Measurements from ENCODE around the gene RFNG. TPM values are rescaled to one million over a fixed set of nuclear protein-coding genes. Genes with fewer than 3 reads are reported as not detected.

Gene RFNG
- polyA plus RNA-seq, 4 donors: 35.4 to 43.8 (median 39.2) TPM

GRCh38 chr17:82058855-82059249 lies 7.2 kb upstream of the RFNG start:
- no peaks in the 10 kb centered on the region for H3K9me3 ChIP-seq (ENCODE audit: control insufficient read depth in 2 of 2, insufficient read depth in 1 of 2, low read depth in 1 of 2, low read length in 1 of 2)
- no peak for FAIRE-seq
- H3K27me3 ChIP-seq (ENCODE audit: control insufficient read depth in 3 of 3, insufficient read depth in 3 of 3, low read length in 3 of 3): no peaks in the 10 kb centered on the region
- peaks cover 0 to under 1% (median 0%) of the 10 kb centered on the region in 3 donors for H3K4me1 ChIP-seq (ENCODE audit: control insufficient read depth in 3 of 3, insufficient read depth in 2 of 3, low read depth in 1 of 3, low read length in 2 of 3)
- H3K27ac ChIP-seq (ENCODE audit: low read depth in 1 of 3, low read length in 2 of 3): no peak overlapping the region
- WGBS, 3 donors: 87% methylated on average over 10 of the region's 10 CpGs
- DNase-seq: no peak
- peaks cover 12 to 98% (median 18%) of the 10 kb centered on the region in 3 donors for H3K36me3 ChIP-seq (ENCODE audit: control insufficient read depth in 3 of 3, insufficient read depth in 2 of 3, low read depth in 1 of 3, low read length in 3 of 3)
- no peak overlapping the region for H3K4me3 ChIP-seq (ENCODE audit: low read depth in 1 of 3, low read length in 3 of 3)

DNA sequence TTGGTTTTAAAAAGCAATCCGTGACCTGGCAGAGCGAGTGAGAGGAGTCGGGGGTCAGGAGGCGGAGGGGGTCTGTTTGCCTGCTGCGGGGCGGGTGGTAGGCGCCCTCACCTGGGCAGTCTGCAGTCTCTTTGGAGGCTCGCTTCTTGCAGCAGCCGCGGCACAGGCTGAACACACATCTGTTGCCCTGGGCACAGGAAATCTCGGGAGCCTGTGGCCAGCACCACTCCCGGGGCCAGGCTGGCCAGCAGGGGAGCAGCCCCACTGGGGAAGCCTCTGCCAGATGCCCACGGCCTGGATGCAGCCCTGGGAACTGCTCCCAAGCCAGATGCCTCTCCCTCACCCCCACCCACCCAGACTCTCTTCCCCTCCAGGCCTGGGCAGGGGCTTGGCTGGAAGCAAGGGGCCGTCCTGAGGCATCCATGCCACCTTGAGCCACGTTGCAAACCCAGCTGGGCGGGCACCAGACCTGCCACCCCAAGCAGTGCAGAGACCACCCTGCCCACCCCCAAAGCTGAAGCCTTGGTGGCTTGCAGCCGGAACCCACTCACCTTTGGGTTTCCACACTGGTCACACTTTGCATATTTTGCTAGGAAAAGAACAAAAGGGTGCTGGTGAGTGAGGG lies 6.7 kb upstream of the RFNG start:
- DNase-seq (no peak), FAIRE-seq (no peak)
- H3K4me3 ChIP-seq (ENCODE audit: low read depth in 1 of 3, low read length in 3 of 3): no peak overlapping the region
- H3K27ac ChIP-seq (ENCODE audit: low read depth in 1 of 3, low read length in 2 of 3): no peak overlapping the region
- peaks cover 0 to 1% (median 0%) of the 10 kb centered on the region in 3 donors for H3K4me1 ChIP-seq (ENCODE audit: control insufficient read depth in 3 of 3, insufficient read depth in 2 of 3, low read depth in 1 of 3, low read length in 2 of 3)
- H3K9me3 ChIP-seq (ENCODE audit: control insufficient read depth in 2 of 2, insufficient read depth in 1 of 2, low read depth in 1 of 2, low read length in 1 of 2): no peaks in the 10 kb centered on the region
- no peaks in the 10 kb centered on the region for H3K27me3 ChIP-seq (ENCODE audit: control insufficient read depth in 3 of 3, insufficient read depth in 3 of 3, low read length in 3 of 3)
- peaks cover 12 to 98% (median 18%) of the 10 kb centered on the region in 3 donors for H3K36me3 ChIP-seq (ENCODE audit: control insufficient read depth in 3 of 3, insufficient read depth in 2 of 3, low read depth in 1 of 3, low read length in 3 of 3)
- WGBS, 3 donors: 80 to 83% (median 82%) methylated on average over 15 to 17 of the region's 17 CpGs

DNA sequence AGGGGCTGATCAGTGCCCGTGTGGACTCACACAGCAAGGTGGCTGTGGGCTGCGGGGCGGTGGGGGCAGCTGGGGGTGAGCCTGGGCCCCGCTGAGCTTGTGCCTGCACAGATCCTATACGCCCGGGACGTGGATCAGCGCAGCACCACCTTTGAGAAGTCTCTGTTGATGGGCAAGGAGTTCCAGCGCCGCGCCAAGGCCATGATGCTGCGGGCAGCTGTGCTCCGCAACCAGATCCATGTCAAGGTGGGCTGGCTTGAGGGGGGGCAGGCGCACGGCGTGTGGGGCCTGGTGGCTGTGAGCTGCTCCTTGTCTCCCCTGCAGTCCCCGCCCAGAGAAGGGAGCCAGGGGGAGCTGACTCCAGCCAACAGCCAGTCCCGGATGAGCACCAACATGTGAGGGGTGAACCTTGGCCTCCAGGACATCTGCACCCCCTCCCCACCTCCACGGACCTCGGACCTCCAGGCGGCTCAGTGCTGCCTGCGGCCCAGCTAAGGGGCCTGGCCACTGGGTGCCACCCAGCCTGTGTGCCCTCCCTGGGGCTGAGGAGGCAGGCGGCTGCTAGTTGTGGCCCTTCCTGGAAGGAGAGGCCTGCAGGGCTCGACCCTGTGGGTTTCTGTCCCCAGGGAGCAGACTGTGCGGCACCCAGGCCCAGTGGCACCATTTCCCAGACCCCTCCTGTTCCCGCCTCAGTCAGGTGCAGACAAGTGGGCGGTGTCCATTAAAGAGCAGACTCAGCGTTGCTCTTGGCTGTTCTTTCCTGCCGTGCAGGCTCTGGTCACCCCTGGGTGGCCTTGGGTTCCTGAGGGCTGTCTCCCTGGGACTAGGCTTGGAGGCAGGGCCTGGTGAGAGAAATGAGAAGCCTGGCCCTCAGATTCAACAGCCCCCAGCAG lies 5.4 kb upstream of the RFNG start:
- Histone ChIP-seq H3K9me3 (ENCODE audit: control insufficient read depth in 2 of 2, insufficient read depth in 1 of 2, low read depth in 1 of 2, low read length in 1 of 2) (no peaks in the 10 kb centered on the region), H3K27ac (ENCODE audit: low read depth in 1 of 3, low read length in 2 of 3) (no peak overlapping the region), H3K4me3 (ENCODE audit: low read depth in 1 of 3, low read length in 3 of 3) (no peak overlapping the region), H3K36me3 (ENCODE audit: control insufficient read depth in 3 of 3, insufficient read depth in 2 of 3, low read depth in 1 of 3, low read length in 3 of 3) (peaks cover 11 to 90% (median 18%) of the 10 kb centered on the region in 3 donors), H3K27me3 (ENCODE audit: control insufficient read depth in 3 of 3, insufficient read depth in 3 of 3, low read length in 3 of 3) (no peaks in the 10 kb centered on the region), H3K4me1 (ENCODE audit: control insufficient read depth in 3 of 3, insufficient read depth in 2 of 3, low read depth in 1 of 3, low read length in 2 of 3) (peaks cover 2 to 9% (median 3%) of the 10 kb centered on the region in 3 donors)
- WGBS, 3 donors: 77 to 79% (median 77%) methylated on average over 29 of the region's 29 CpGs
- FAIRE-seq (no peak), DNase-seq (no peak)

DNA sequence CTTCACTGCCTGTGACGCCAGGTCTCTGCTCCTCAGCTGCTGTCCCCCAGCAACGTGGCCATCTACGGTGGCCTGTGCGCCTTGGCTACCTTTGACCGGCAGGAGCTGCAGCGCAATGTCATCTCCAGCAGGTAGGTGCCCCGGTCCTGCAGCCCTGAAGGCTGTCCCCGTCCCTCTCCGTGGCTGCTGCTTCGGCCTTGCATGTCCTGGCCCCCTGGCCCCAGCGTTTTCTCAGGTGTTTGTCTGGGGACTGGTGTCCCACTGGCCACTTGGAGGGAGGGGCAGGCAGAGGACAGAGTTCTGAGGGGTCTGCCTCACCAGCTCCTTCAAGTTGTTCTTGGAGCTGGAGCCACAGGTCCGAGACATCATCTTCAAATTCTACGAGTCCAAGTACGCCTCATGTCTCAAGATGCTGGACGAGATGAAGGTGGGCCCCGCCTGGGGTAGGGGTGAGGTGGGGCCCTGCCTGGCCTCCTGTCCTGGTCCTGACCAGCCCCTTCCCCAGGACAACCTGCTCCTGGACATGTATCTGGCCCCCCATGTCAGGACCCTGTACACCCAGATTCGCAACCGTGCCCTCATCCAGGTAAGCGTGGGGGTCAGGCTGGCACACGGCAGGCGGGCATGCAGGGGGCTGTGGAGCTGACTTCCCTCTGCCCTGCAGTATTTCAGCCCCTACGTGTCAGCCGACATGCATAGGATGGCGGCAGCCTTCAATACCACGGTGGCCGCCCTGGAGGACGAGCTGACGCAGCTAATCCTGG lies 4.5 kb upstream of the RFNG start:
- no peak for FAIRE-seq
- 89 to 91% (median 91%) methylated on average over 26 to 28 of the region's 28 CpGs for WGBS, 3 donors

DNA sequence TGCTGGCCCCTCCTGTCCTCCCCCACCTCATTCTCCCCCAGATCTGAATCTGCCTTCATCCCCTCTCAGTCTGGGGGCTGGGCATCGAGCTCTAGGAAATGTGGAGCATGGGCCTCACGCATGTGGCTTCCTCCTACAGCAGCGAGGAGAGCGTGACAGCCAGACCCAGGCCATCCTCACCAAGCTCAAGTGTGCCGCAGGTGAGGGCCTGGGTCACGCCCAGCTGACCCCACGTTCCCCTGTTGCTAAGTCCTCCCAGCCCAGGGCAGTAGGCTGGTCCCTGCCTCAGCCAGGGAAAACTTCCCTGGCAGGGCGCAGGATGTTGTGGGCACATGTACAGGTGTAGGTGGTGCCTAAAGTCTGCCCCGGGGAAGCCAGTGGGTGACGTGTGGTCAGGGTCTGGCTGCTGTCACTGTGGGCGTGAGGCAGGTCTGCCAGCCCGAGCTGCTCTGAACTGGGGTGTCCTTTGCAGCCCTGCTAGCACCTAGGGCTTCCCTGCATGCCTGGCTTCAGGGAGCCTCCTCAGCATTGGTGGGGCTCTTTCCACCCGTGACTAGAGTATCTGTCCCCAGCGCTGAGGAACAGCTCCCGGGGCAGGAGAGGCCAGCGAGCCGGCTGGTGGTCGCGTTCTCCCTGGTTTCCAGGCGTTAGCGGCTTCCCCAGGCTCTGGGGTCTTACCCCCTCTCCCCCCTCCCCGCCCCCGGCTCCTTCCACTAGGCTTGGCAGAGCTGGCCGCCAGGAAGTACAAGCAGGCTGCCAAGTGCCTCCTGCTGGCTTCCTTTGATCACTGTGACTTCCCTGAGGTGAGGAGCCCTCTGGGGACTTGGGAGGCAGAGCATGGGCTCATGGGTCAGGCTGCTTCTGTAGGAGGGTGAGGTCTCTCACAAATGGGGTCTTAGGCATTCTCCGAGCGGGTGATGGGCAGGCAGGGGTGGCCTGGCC lies 3.7 kb upstream of the RFNG start:
- WGBS, 3 donors: 86 to 89% (median 86%) methylated on average over 17 to 26 of the region's 26 CpGs
- H3K4me3 ChIP-seq (ENCODE audit: low read depth in 1 of 3, low read length in 3 of 3): no peak overlapping the region
- H3K27me3 ChIP-seq (ENCODE audit: control insufficient read depth in 3 of 3, insufficient read depth in 3 of 3, low read length in 3 of 3): no peaks in the 10 kb centered on the region
- H3K36me3 ChIP-seq (ENCODE audit: control insufficient read depth in 3 of 3, insufficient read depth in 2 of 3, low read depth in 1 of 3, low read length in 3 of 3): peaks cover 8 to 76% (median 18%) of the 10 kb centered on the region in 3 donors
- DNase-seq (no peak), FAIRE-seq (no peak)
- H3K4me1 ChIP-seq (ENCODE audit: control insufficient read depth in 3 of 3, insufficient read depth in 2 of 3, low read depth in 1 of 3, low read length in 2 of 3): peaks cover 2 to 15% (median 4%) of the 10 kb centered on the region in 3 donors
- H3K27ac ChIP-seq (ENCODE audit: low read depth in 1 of 3, low read length in 2 of 3): no peak overlapping the region
- no peaks in the 10 kb centered on the region for H3K9me3 ChIP-seq (ENCODE audit: control insufficient read depth in 2 of 2, insufficient read depth in 1 of 2, low read depth in 1 of 2, low read length in 1 of 2)

More for the DNA sequence above, 4.5 kb upstream of the RFNG start:
- DNase-seq: no peak
- no peak overlapping the region for H3K27ac ChIP-seq (ENCODE audit: low read depth in 1 of 3, low read length in 2 of 3)
- no peak overlapping the region for H3K4me3 ChIP-seq (ENCODE audit: low read depth in 1 of 3, low read length in 3 of 3)
- H3K27me3 ChIP-seq (ENCODE audit: control insufficient read depth in 3 of 3, insufficient read depth in 3 of 3, low read length in 3 of 3): no peaks in the 10 kb centered on the region
- peaks cover 9 to 82% (median 18%) of the 10 kb centered on the region in 3 donors for H3K36me3 ChIP-seq (ENCODE audit: control insufficient read depth in 3 of 3, insufficient read depth in 2 of 3, low read depth in 1 of 3, low read length in 3 of 3)
- peaks cover 2 to 9% (median 3%) of the 10 kb centered on the region in 3 donors for H3K4me1 ChIP-seq (ENCODE audit: control insufficient read depth in 3 of 3, insufficient read depth in 2 of 3, low read depth in 1 of 3, low read length in 2 of 3)
- H3K9me3 ChIP-seq (ENCODE audit: control insufficient read depth in 2 of 2, insufficient read depth in 1 of 2, low read depth in 1 of 2, low read length in 1 of 2): no peaks in the 10 kb centered on the region

GRCh38 chr17:82054351-82055022 lies 2.9 kb upstream of the RFNG start:
- Histone ChIP-seq H3K27ac (ENCODE audit: low read depth in 1 of 3, low read length in 2 of 3) (no peak overlapping the region), H3K9me3 (ENCODE audit: control insufficient read depth in 2 of 2, insufficient read depth in 1 of 2, low read depth in 1 of 2, low read length in 1 of 2) (no peaks in the 10 kb centered on the region), H3K27me3 (ENCODE audit: control insufficient read depth in 3 of 3, insufficient read depth in 3 of 3, low read length in 3 of 3) (no peaks in the 10 kb centered on the region), H3K4me1 (ENCODE audit: control insufficient read depth in 3 of 3, insufficient read depth in 2 of 3, low read depth in 1 of 3, low read length in 2 of 3) (peaks cover 2 to 18% (median 4%) of the 10 kb centered on the region in 3 donors), H3K36me3 (ENCODE audit: control insufficient read depth in 3 of 3, insufficient read depth in 2 of 3, low read depth in 1 of 3, low read length in 3 of 3) (peaks cover 2 to 76% (median 18%) of the 10 kb centered on the region in 3 donors), H3K4me3 (ENCODE audit: low read depth in 1 of 3, low read length in 3 of 3) (no peak overlapping the region)
- DNase-seq: no peak
- 92 to 94% (median 93%) methylated on average over 33 to 38 of the region's 38 CpGs for WGBS, 3 donors
- FAIRE-seq: no peak

- H3K4me3 ChIP-seq (ENCODE audit: low read depth in 1 of 3, low read length in 3 of 3): no peak overlapping the region
- FAIRE-seq: no peak
- no peaks in the 10 kb centered on the region for H3K27me3 ChIP-seq (ENCODE audit: control insufficient read depth in 3 of 3, insufficient read depth in 3 of 3, low read length in 3 of 3)
- H3K27ac ChIP-seq (ENCODE audit: low read depth in 1 of 3, low read length in 2 of 3): no peak overlapping the region
- peaks cover 2 to 18% (median 4%) of the 10 kb centered on the region in 3 donors for H3K4me1 ChIP-seq (ENCODE audit: control insufficient read depth in 3 of 3, insufficient read depth in 2 of 3, low read depth in 1 of 3, low read length in 2 of 3)
- H3K9me3 ChIP-seq (ENCODE audit: control insufficient read depth in 2 of 2, insufficient read depth in 1 of 2, low read depth in 1 of 2, low read length in 1 of 2): no peaks in the 10 kb centered on the region
- WGBS, 3 donors: 95 to 97% (median 95%) methylated on average over 28 of the region's 28 CpGs
- H3K36me3 ChIP-seq (ENCODE audit: control insufficient read depth in 3 of 3, insufficient read depth in 2 of 3, low read depth in 1 of 3, low read length in 3 of 3): peaks cover 2 to 76% (median 16%) of the 10 kb centered on the region in 3 donors
- no peak for DNase-seq
These were observed 2.1 kb upstream of the RFNG start for GRCh38 chr17:82053556-82054263.

Data from small intestine (tissue), 7 donors.